GM12878 (cell line): Measurements from ENCODE around the gene SPATA2.

Source experiments
- BHLHE40 ChIP-seq, 2 experiments: fragments of 450-650 bp in 1 of 2; IDR thresholded peaks; 2 replicates each; pipeline ENCODE4 v1.6.1; 2011 to 2017; ENCODE audit warnings: low read depth in 2 of 2, borderline replicate concordance in 1 of 2, improper control_type of control experiment in 1 of 2, low read length in 1 of 2, mild to moderate bottlenecking in 1 of 2
- CEBPZ ChIP-seq: fragments of 150-350 bp; IDR thresholded peaks from 2 replicates; pipeline ENCODE4 v1.6.1; 2016; ENCODE audit warnings: low read depth, low read length
- CTCF ChIP-seq, 3 experiments: IDR thresholded peaks in 2 of 3; conservative IDR thresholded peaks in 1 of 3; 2 replicates each; pipeline ENCODE4 v1.5.1; 2011; ENCODE audit warnings: low read depth in 3 of 3, low read length in 3 of 3, mild to moderate bottlenecking in 3 of 3, control low read depth in 2 of 3, moderate library complexity in 2 of 3, inconsistent platforms in 1 of 3, mixed read lengths in 1 of 3; ENCODE audit not compliant: control insufficient read depth in 2 of 3, insufficient read depth in 1 of 3; ENCODE audit errors: extremely low read depth in 1 of 3
- EGR1 ChIP-seq, 2 experiments: IDR thresholded peaks; 1 replicate in 1 of 2; 2 replicates in 1 of 2; pipeline ENCODE4 v1.6.1; 2011 to 2012; ENCODE audit warnings: low read depth in 2 of 2, low read length in 2 of 2, borderline replicate concordance in 1 of 2, mild to moderate bottlenecking in 1 of 2, moderate library complexity in 1 of 2
- KAT2A ChIP-seq: conservative IDR thresholded peaks from 2 replicates; pipeline ENCODE4 v1.6.1; 2011; ENCODE audit warnings: low read depth, low read length; ENCODE audit not compliant: control insufficient read depth
- MYC ChIP-seq: IDR thresholded peaks from 2 replicates; pipeline ENCODE4 v1.6.1; 2011; ENCODE audit warnings: mild to moderate bottlenecking, low read length, moderate library complexity, inconsistent platforms; ENCODE audit not compliant: insufficient read depth, insufficient replicate concordance, insufficient read length, severe bottlenecking
- POLR2A ChIP-seq: IDR thresholded peaks from 2 replicates; pipeline ENCODE4 v1.6.1; 2011; ENCODE audit warnings: low read depth, mild to moderate bottlenecking, low read length
- RELA ChIP-seq: fragments of 450-650 bp; IDR thresholded peaks from 2 replicates; pipeline ENCODE4 v1.8.0; 2014; ENCODE audit warnings: borderline replicate concordance; ENCODE audit not compliant: partially characterized antibody
- TAF1 ChIP-seq: IDR thresholded peaks from 2 replicates; pipeline ENCODE4 v1.6.1; 2011; ENCODE audit warnings: mild to moderate bottlenecking, low read depth, low read length, borderline replicate concordance
- TCF7 ChIP-seq: IDR thresholded peaks from 2 replicates; pipeline ENCODE4 v1.6.1; 2014; ENCODE audit warnings: antibody characterized with exemption, borderline replicate concordance

- no peak for TF ChIP-seq TCF7
- TF ChIP-seq TAF1, result no peak
- TF ChIP-seq RELA, result no peak
- TF ChIP-seq CTCF (IDR thresholded peaks at IDR 0.05 in 2 of 3, conservative IDR thresholded peaks at IDR 0.05 in 1 of 3; ENCODE audit: control insufficient read depth in 2 of 3, extremely low read depth in 1 of 3, insufficient read depth in 1 of 3, low read depth in 3 of 3, low read length in 3 of 3), result no peak
- no peak for TF ChIP-seq MYC
- no peak for TF ChIP-seq EGR1 (IDR thresholded peaks at IDR 0.05; ENCODE audit: borderline replicate concordance in 1 of 2, low read depth in 2 of 2, low read length in 2 of 2)
- no peak for TF ChIP-seq BHLHE40 (IDR thresholded peaks at IDR 0.05; ENCODE audit: borderline replicate concordance in 1 of 2, low read depth in 2 of 2, low read length in 1 of 2)
- no peak for TF ChIP-seq CEBPZ
- no peak for TF ChIP-seq POLR2A
- no peak for TF ChIP-seq KAT2A
Measured at GRCh38 chr20:49919009-49919408, 3.7 kb upstream of the SPATA2 start.
